HG02798 (cell line): Measurements from ENCODE around the gene AHCYL2.
"Not testable (repeated sequence)": the region's sequence is repeated elsewhere in the genome, so short reads cannot be mapped to it uniquely, and the experiment has no call there.

Experiments
- ATAC-seq: cut with Tn5 transposase; IDR thresholded peaks from one replicate; pipeline ENCODE4 v1.9.1; 2021; ENCODE audit warnings: mild to moderate bottlenecking; ENCODE audit not compliant: unreplicated experiment, poor library complexity

The AHCYL2 gene

DNA sequence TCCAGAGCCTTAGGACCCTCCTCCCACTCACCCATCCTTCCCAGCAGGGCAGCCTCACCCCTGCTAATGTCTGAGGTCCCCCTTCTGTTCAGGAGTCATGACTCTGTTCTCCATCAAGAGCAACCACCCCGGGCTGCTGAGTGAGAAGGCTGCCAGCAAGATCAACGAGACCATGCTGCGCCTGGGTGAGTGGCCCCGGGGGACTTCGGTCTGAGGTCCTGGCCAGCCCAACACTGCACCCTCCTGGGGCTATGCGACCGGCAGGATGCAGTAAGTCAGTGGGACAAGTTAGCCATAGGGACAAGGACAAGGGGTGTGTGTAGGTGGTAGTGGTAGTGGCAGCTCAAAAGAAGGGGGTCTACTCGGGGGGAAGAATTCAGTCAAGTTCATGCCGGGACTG lies 16.2 kb upstream of the AHCYL2 start:
- ATAC-seq, result no peak

- ATAC-seq, result no peak
These were observed 15.5 kb upstream of the AHCYL2 start for GRCh38 chr7:129209067-129209926.

DNA sequence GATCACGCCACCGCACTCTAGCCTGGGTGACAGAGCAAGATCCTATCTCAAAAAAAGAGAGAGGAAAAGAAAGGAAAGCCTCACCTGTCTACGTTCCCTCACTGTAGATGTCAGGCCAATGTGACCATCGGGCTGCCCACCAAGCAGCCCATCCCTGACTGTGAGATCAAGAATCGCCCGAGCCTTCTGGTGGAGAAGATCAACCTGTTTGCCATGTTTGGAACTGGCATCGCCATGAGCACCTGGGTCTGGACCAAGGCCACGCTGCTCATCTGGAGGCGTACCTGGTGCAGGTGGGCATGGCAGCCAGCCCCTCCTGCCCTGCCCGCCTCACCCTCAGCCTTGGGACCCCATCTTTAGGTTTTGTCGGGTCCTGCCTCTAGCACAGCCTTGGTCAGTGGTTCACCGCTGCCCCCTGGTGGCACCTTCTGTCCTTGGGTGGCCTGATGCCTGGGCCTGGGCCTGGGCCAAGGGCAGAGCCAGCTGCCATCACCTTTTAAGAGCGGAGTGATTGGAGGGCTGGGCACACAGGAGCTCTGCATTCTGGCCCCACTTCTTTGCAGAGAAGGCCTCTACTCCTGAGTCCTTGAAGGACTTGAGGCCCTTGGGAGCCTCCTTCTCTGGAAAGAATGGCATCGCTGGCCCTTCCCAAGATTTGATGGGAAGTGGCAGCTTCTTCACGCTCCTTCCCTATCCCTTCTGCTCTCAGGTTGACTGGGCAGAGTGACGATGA lies 14.4 kb upstream of the AHCYL2 start:
- ATAC-seq, result no peak

DNA sequence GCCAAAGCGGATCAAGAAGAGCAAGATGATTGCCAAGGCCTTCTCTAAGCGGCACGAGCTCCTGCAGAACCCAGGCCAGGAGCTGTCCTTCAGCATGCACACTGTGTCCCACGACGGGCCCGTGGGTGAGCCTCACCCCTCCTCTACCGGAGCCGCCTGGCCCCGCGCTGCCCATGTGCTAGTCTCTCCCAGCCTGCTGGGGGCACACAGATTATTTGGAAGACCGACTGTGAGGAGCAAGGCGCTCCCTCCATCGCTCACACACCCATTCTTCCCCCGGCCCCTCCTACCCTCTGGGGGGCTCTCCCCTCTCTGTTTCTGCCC lies 13.9 kb upstream of the AHCYL2 start:
- ATAC-seq, result no peak

- ATAC-seq, result no peak
These were observed 12.7 kb upstream of the AHCYL2 start for GRCh38 chr7:129212126-129212525.

- ATAC-seq, result no peak
These were observed 12.2 kb upstream of the AHCYL2 start for GRCh38 chr7:129212596-129212995.

DNA sequence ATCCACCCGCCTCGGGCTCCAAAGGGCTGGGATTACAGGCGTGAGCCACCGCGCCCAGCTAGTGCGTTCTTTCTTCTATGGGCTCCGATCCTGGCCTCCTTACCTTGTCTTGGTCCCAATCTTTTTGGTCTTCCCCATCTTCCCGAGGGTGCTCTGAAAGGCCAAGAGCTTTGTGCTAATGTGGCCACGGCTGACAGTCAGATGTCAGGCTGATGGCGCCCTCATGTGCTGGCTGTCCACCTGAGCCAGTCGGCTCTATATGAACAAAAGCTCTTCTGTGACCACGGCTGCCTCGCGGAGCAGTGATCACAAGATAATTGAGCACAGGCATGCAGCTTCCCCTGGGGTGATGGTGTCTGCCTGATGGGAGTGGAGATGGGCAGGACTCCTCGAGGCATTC lies 11.0 kb upstream of the AHCYL2 start:
- ATAC-seq, result no peak

DNA sequence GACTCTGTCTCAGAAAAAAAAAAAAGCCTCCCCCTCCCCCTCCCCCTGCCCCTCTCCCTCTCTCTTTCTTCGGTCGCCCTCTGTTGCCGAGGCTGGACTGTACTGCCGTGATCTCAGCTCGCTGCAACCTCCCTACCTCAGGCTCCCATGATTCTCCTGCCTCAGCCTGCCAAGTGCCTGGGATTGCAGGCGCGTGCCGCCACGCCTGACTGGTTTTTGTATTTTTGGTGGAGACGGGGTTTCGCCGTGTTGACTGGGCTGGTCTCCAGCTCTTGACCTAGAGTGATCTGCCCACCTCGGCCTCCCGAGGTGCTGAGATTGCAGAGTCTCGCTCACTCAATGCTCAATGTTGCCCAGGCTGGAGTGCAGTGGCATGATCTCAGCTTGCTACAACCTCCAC lies 9.1 kb upstream of the AHCYL2 start:
- not testable (repeated sequence) for ATAC-seq

DNA sequence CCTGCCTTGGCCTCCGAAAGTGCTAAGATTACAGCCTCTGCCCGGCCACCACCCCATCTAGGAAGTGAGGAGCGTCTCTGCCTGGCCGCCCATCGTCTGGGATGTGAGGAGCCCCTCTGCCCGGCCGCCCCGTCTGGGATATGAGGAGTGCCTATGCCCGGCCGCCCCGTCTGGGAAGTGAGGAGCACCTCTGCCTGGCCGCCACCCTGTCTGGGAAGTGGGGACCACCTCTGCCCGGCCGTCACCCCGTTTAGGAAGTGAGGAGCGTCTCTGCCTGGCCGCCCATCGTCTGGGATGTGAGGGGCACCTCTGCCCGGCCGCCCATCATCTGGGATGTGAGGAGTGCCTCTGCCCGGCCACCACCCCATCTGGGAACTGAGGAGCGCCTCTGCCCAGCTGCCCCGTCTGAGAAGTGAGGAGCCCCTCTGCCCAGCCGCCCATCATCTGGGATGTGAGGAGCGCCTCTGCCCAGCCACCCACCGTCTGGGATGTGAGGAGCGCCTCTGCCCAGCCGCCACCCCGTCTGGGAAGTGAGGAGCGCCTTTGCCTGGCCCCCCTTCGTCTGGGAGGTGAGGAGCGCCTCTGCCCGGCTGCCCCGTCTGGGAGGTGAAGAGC lies 8.6 kb upstream of the AHCYL2 start:
- not testable (repeated sequence) for ATAC-seq

- ATAC-seq, result not testable (repeated sequence)
These were observed 7.9 kb upstream of the AHCYL2 start for GRCh38 chr7:129216821-129217416.

DNA sequence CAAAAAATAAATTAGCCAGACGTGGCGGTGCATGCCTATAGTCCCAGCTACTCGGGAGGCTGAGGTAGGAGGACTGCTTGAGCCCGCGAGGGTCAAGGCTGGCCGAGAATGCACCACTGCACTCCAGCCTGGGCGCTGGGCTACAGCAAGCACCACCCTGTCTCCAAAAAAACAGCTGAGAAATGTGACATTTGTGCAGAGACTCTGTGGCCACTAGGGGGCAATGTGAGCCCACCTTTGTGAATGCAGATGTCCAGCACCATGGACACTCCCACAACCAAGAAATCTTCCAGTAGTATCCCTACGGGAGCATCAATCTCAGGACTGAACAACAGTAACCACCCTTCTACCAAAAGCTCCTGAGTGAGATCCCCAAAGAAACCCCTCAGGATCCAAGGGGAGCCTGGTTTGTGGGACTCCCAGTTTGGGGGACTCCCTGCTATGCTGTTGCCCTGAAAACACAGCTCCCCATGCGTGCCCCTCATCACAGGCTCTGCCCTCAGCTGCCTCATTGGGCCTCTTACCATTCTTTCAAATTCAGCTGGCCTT lies 6.2 kb upstream of the AHCYL2 start:
- peak; percentile 71 for ATAC-seq

DNA sequence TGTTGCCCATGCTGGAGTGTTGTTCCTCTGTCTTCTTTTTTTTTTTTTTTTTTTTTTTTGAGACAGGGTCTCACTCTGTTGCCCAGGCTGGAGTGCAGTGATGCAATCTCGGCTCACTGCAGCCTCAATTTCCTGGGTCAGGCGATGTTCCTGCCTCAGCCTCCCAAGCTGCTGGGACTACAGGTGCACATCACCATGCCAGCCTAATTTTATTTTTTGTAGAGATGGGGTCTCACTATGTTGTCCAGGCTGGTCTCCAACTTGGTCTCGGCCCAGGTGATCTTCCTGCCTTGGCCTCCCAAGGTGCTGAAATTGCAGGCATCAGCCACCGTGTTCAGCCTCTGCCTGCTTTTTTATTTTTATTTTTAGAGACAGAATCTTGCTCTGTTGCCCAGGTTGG lies 5.7 kb upstream of the AHCYL2 start:
- ATAC-seq, result not testable (repeated sequence)

- ATAC-seq, result no peak
These were observed 2.8 kb upstream of the AHCYL2 start for GRCh38 chr7:129222064-129222463.

DNA sequence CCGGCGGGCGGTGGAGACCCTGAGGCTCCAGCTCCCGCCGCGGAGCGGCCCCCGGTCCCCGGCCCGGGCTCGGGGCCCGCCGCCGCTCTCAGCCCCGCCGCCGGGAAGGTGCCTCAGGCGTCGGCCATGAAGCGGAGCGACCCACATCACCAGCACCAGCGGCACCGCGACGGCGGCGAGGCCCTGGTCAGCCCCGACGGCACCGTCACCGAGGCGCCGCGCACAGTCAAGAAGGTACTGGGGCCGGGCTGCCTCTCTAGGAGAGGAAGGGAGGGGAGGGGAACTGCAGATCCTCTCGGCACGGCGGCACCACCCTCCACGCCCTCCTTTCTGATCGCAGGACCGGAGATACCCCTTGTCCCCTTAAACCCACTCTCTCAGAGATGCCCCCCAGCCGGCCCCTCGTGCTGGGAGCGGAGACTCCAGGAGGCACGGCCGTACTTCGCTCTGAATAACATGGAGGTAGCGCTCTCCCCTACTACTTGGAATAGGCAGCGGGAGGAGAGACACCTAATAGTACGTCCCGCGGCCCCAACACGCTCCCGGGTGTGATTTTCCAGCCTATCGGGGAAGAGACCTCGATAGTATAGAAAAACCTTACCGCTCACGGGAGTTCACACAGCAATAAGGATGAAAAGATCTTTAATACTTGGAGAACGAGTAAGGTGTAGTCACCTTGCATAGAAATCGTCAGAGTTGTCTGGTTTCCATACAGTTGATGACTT lies 538 bp downstream of the AHCYL2 start:
- ATAC-seq, result peak; percentile 34

DNA sequence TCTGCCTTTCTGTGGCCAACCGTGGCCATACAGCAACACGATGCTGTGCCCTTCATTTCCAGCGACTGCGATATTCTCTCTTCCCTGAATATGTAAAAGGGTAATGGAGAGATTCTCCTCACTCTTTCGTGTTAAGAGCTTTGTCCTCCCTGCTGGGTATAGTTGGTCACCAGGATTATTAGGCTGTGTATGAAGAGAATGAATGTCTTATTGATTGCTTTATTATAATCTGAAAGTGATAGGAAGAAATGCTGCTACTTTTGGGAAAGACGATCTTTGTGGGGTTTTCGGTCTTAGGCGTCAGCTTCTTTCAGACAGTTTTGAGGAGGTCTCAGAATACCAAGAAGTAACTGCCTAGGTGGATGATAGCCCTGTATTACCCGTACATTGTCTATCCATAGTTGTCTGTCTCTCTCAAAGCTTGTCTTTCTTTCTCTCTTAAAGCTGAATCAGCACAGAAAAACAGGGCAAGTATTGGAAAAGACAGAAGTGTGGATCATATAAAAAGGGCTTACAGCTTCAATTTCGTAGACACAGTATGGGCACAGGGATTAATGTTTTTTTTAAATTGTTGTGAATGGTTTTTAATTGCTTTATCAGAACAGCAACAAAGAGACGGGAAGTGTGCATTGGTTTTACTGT lies 1.2 kb downstream of the AHCYL2 start:
- no peak for ATAC-seq

DNA sequence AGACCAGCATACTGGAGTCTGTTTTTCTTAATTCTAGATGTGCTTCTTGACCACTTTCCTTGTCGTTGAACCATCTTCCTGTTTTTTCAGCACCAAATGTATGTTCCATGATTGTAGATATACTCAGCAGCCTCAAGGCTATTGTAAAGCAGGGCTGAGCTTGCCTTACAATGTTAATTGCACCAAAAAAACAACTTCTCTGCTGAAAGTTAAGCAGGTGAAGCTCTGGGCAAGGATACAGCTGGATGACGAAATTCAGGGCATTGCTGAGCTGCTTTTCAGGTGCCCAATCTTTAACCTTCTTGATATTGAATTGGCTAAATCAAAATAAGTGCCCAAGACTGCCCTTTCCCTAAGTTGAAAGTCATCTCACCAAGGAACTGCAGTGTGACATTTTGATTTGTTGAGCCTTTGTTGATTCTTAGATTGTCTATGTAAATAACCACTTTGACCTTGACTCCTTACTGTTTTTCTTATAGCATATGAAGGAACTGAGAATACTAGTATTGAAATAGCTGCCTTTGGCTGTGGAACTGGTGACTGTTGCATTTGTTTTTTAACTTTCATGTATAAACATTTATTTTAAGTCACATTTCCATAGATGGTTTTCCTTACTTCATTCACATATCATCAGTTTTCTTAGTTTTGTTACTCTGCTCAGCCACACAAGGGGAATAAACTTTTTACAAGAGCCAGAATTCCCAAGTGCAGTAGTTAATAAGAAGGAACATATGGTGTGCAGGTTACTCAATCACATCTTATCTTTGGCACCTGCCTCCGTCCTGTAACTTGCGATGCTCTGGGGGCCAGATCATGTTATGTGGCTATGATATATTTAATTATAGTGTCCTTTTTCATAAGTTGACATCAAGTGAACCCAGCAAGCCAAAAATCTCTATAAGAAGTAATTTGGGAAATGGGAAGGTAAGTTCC lies 3.1 kb downstream of the AHCYL2 start:
- no peak for ATAC-seq

DNA sequence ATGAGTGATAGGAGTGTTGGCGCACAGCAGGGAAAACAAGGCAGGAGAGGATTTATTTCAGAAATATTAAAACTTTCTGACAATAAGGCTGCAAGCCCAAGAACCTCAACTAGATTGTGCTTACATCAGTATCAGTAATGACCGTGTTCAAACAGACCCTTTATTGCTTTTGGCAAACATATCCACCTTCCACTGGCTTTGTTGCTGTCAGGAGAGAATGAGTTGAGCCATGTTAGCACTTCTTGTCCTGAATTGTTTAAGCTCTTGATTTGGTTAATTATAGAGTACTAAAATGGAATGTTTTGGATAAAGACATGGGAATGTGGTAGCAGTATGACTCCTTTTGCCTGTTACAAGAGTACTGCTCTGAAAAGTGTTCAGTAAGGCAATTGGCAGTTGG lies 3.8 kb downstream of the AHCYL2 start:
- no peak for ATAC-seq

DNA sequence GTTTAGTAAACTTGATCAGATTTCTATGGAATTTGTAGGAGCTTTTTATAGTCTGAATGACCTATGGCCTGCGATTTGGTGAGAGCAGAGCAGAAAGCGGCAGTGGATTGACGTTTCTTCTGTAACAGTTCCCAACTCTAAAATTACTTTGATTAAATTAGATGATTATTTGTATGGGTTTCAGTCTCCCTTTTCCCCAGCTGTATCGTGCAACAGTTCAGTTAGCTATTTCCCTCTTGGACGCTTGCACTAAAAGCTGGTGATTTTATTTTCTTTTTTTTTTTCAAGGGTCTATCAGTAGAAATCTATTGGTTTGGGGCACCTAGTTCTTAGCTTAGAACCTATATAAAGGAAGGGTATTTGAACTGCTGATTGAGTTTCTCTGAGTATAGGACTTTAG lies 6.8 kb downstream of the AHCYL2 start:
- ATAC-seq, result no peak

DNA sequence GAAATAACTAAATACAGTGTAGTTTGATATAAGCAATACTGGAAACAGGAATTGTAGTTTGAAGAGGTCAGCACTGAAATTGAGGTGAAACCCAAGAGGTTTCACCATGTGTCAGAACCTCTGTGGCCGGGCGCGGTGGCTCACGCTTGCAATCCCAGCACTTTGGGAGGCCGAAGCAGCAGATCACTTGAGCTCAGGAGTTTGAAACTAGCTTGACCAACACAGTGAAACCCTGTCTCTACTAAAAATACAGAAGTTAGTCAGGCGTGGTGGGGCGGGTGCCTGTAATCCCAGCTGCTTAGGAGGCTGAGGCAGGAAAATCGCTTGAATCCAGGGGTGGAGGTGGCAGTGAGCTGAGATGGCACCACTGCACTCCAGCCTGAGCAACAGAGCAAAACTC lies 13.7 kb downstream of the AHCYL2 start:
- no peak for ATAC-seq
